Sigmoid colon (tissue), 7 donors: Measurements from ENCODE around the gene CTRB1. TPM values are rescaled to one million over a fixed set of nuclear protein-coding genes. Genes with fewer than 3 reads are reported as not detected.
"Not testable (repeated sequence)": the region's sequence is repeated elsewhere in the genome, so short reads cannot be mapped to it uniquely, and the experiment has no call there.

ENCODE experiments used
- DNase-seq: peaks from one replicate; pipeline ENCODE4 v3.0.0-alpha.2; 2019
- H3K27ac ChIP-seq, 4 donors: fragments of 200-600 bp; sonication (generic); one replicate each; pipeline ENCODE4 v1.5.1; 2016 to 2019; ENCODE audit warnings: mild to moderate bottlenecking in 1 of 4
- H3K27me3 ChIP-seq, 3 donors: fragments of 200-600 bp; sonication (generic); one replicate each; pipeline ENCODE4 v1.5.1; 2019; ENCODE audit warnings: mild to moderate bottlenecking in 1 of 3
- H3K36me3 ChIP-seq, 4 donors: fragments of 200-600 bp; sonication (generic); one replicate each; pipeline ENCODE4 v1.5.1; 2016 to 2019
- H3K4me1 ChIP-seq, 4 donors: fragments of 200-600 bp; sonication (generic); one replicate each; pipeline ENCODE4 v1.5.1; 2017 to 2019
- H3K4me3 ChIP-seq, 4 donors: fragments of 200-600 bp; sonication (generic); one replicate each; pipeline ENCODE4 v1.5.1; 2017 to 2019; ENCODE audit warnings: mild to moderate bottlenecking in 2 of 4, moderate library complexity in 1 of 4
- H3K9me3 ChIP-seq, 4 donors: fragments of 200-600 bp in 3 of 4; sonication (generic) in 3 of 4; one replicate each; pipeline versions ENCODE4 v1.5.1 to v1.6.1; 2013 to 2019
- EP300 ChIP-seq, 4 donors: sonication (generic); formaldehyde crosslinking; IDR thresholded peaks; one replicate each; pipeline ENCODE4 v1.6.1; 2017; ENCODE audit warnings: antibody characterized with exemption in 4 of 4
- POLR2A ChIP-seq, 2 donors: fragments of 450-650 bp; IDR thresholded peaks; one replicate each; pipeline ENCODE4 v1.6.1; 2016; ENCODE audit warnings: antibody characterized with exemption in 2 of 2, mild to moderate bottlenecking in 2 of 2, moderate library complexity in 2 of 2
- POLR2AphosphoS5 ChIP-seq, 4 donors: sonication (generic); formaldehyde crosslinking; IDR thresholded peaks; one replicate each; pipeline ENCODE4 v1.6.1; 2017; ENCODE audit warnings: antibody characterized with exemption in 4 of 4
- WGBS, 2 donors: extraction: QIAGEN DNeasy Blood & Tissue Kit; methylation state at CpG; one replicate each; pipeline ENCODE4 v1.1.7; 2013; 5-methylcytosine and 5-hydroxymethylcytosine counted together
- intact Hi-C: fragments of 100-400 bp; cut with DNase I; formaldehyde crosslinking; loops from one replicate; pipeline ENCODE4 v1.15.1; 2023
- polyA plus RNA-seq, 3 donors: library from polyadenylated mRNA; stranded (reverse); fragments of 200-250 nt; gene quantifications; one replicate each; pipeline ENCODE4 v1.2.3, GENCODE V29; 2013
- total RNA-seq, 4 donors: library from RNA; depleted of rRNA; stranded (reverse); fragments of >200 nt; gene quantifications; one replicate each; pipeline ENCODE4 v1.1.0, GENCODE V29; 2016
- TF ChIP-seq, protein P1 (sequence below), 4 experiments: fragments of 450-650 bp in 3 of 4; fragments of 200-600 bp in 1 of 4; IDR thresholded peaks; one replicate each; pipeline ENCODE4 v1.5.1; 2016 to 2019; ENCODE audit warnings: antibody characterized with exemption in 4 of 4, mild to moderate bottlenecking in 3 of 4, moderate library complexity in 2 of 4
- donor health status: healthy with polysubstance abuse.
- donor health status: Bipolar disorder and iron deficiency.
- donor health status: healthy.

The CTRB1 gene
- total and polyA plus RNA-seq, 7 donors: 0.48 to 16.8 TPM; not detected in 5

DNA sequence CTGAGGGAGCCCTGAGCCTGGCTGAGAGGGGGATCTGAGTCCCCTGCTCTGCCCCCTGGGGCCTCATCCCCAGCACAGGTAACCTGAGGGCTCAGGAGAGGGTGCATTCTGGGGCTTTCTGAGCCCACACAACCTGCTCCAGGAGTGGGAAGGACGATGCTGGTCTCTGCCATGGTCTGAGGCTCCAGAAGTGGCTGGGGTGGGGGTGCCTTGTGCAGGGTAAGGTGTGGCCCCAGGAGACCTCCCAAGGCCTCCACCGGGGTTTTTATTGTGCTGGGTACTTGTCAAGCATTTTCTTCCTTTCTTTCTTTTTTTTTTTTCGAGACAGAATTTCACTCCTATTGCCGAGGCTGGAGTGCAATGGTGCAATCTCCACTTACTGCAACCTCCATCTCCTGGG is 300 bp downstream of the CTRB1 start:
- TF ChIP-seq POLR2A (IDR thresholded peaks at IDR 0.05) (no peak), EP300 (IDR thresholded peaks at IDR 0.05) (no peak), POLR2AphosphoS5 (IDR thresholded peaks at IDR 0.05) (no peak)
- TF ChIP-seq, protein P1, sequence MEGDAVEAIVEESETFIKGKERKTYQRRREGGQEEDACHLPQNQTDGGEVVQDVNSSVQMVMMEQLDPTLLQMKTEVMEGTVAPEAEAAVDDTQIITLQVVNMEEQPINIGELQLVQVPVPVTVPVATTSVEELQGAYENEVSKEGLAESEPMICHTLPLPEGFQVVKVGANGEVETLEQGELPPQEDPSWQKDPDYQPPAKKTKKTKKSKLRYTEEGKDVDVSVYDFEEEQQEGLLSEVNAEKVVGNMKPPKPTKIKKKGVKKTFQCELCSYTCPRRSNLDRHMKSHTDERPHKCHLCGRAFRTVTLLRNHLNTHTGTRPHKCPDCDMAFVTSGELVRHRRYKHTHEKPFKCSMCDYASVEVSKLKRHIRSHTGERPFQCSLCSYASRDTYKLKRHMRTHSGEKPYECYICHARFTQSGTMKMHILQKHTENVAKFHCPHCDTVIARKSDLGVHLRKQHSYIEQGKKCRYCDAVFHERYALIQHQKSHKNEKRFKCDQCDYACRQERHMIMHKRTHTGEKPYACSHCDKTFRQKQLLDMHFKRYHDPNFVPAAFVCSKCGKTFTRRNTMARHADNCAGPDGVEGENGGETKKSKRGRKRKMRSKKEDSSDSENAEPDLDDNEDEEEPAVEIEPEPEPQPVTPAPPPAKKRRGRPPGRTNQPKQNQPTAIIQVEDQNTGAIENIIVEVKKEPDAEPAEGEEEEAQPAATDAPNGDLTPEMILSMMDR (IDR thresholded peaks at IDR 0.05): no peak
- 60 to 83% methylated on average over 4 of the region's 4 CpGs for WGBS, 2 donors
- peaks cover 0 to under 1% (median 0%) of the 10 kb centered on the region in 3 donors for H3K27me3 ChIP-seq
- intact Hi-C loops: no loop called here
- no peak overlapping the region for H3K27ac ChIP-seq
- H3K36me3 ChIP-seq: no peaks in the 10 kb centered on the region
- H3K4me1 ChIP-seq: no peaks in the 10 kb centered on the region
- H3K9me3 ChIP-seq: no peaks in the 10 kb centered on the region
- no peak overlapping the region for H3K4me3 ChIP-seq
- no peak for DNase-seq

DNA sequence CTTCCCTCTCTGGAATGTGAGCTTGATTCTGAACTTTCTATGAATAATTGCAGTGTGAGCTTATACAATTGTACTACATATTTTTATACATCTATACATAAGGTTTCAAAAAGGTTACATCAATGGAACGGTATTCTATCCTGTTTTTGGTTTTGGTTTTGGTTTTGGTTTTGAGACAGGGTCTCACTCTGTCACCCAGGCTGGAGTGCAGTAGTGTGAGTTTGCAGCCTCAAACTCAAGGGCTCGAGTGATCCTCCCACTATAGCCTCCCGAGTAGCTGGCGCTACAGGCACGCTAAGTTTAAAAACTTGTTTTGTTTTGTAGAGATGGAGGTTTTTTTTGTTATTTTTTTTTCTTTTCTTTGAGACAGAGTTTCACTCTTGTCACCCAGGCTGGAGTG is 1.1 kb downstream of the CTRB1 start:
- no peak for DNase-seq
- no peaks in the 10 kb centered on the region for H3K4me1 ChIP-seq
- H3K4me3 ChIP-seq: no peak overlapping the region
- TF ChIP-seq, protein P1 (IDR thresholded peaks at IDR 0.05): no peak
- TF ChIP-seq EP300 (IDR thresholded peaks at IDR 0.05) (no peak), POLR2AphosphoS5 (IDR thresholded peaks at IDR 0.05) (no peak), POLR2A (IDR thresholded peaks at IDR 0.05) (no peak)
- intact Hi-C loops: no loop called here
- H3K27ac ChIP-seq: no peak overlapping the region
- WGBS, 2 donors: 60 to 73% methylated on average over 5 of the region's 5 CpGs
- no peaks in the 10 kb centered on the region for H3K36me3 ChIP-seq
- peaks cover 0 to 8% (median 6%) of the 10 kb centered on the region in 3 donors for H3K27me3 ChIP-seq
- no peaks in the 10 kb centered on the region for H3K9me3 ChIP-seq

DNA sequence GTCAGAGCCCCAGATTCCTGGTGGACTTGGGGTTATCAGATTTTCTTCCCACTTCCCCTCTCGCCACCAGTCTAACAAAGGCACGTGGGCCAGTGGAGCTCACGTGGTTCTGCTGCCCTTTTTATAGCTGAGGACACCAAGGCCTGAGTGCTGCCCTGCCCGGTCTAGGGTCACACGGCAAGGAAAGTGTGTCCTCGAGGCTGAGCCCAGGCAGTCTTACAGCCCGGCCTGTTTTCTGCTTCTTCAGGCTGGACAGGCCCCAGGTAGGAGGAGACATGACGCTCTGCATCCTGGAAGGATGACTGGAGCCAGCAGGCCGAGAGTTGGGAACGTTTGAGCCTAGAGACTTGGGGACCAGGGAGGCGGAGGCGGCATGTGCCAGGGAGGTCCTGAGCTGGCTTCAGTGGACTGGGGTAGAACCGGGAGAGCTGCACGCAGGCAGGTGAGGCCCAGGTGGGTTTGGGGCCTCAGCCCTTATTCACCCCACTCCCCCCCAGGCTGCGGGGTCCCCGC is 3.5 kb downstream of the CTRB1 start:
- Histone ChIP-seq H3K4me3 (no peak overlapping the region), H3K27ac (no peak overlapping the region), H3K36me3 (no peaks in the 10 kb centered on the region), H3K4me1 (no peaks in the 10 kb centered on the region), H3K9me3 (no peaks in the 10 kb centered on the region), H3K27me3 (peaks cover 0 to 12% (median 9%) of the 10 kb centered on the region in 3 donors)
- TF ChIP-seq, protein P1 (IDR thresholded peaks at IDR 0.05): no peak
- TF ChIP-seq POLR2A (IDR thresholded peaks at IDR 0.05) (no peak), POLR2AphosphoS5 (IDR thresholded peaks at IDR 0.05) (no peak), EP300 (IDR thresholded peaks at IDR 0.05) (no peak)
- intact Hi-C loops: no loop called here
- DNase-seq: no peak
- 84 to 85% methylated on average over 16 of the region's 16 CpGs for WGBS, 2 donors

DNA sequence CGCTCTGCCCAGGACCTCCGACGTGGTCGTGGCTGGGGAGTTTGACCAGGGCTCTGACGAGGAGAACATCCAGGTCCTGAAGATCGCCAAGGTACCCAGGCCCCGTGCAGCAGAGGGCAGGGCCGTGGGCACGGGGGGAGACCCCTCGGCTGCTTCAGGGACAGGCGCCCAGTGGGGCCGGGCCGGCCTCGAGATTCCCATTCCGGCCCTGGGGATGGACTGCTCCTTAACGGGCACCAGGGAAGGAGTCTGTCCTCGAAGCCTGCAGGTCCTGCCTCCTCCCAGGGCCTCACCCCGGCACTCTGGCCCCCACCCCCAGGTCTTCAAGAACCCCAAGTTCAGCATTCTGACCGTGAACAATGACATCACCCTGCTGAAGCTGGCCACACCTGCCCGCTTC is 4.3 kb downstream of the CTRB1 start:
- H3K27ac ChIP-seq, H3K36me3 ChIP-seq, H3K4me3 ChIP-seq, H3K4me1 ChIP-seq, H3K9me3 ChIP-seq, intact Hi-C loops, DNase-seq: not testable (repeated sequence)
- 81 to 88% methylated on average over 10 of the region's 20 CpGs for WGBS, 2 donors
- peaks cover 0 to 12% (median 9%) of the 10 kb centered on the region in 3 donors for H3K27me3 ChIP-seq

DNA sequence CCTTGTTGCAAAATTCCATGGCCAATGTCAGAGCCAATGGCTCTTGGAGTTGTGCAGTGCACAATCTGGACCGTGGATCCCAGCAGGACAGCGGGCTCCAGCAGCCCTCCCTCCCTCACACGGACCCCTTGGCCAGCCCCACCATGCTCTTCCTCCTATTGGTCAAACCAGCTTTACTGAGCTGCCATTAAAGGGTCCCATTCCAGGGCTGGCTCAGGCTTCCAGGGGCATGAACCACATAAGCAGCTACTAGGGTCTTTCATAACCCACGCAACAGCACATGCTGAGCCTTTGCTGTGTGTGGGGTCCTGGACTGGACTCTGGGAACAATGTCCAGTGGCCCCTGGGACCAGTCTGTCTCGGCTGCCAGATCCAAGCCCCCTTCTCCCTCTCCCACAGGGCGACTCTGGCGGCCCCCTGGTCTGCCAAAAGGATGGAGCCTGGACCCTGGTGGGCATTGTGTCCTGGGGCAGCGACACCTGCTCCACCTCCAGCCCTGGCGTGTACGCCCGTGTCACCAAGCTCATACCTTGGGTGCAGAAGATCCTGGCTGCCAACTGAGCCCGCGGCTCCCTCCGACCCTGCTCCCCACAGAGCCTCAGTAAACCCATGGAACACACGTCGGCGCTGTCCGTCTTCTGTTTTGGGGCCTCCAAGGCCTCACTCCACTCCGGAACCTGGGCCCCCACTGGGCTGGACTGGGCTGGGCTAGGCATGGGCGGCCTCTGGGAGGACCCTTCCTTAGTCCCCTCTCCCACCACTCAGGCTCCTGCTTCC is 5.7 kb downstream of the CTRB1 start:
- Histone ChIP-seq H3K4me1 (no peaks in the 10 kb centered on the region), H3K27me3 (peaks cover 0 to 12% (median 9%) of the 10 kb centered on the region in 3 donors), H3K27ac (no peak overlapping the region), H3K9me3 (no peaks in the 10 kb centered on the region), H3K4me3 (no peak overlapping the region), H3K36me3 (peaks cover 5 to 21% (median 12%) of the 10 kb centered on the region in 4 donors)
- DNase-seq: no peak
- 67 to 79% methylated on average over 20 of the region's 20 CpGs for WGBS, 2 donors
- intact Hi-C loops: loop anchor here (2.0 kb wide), 1 partner anchor 18 kb away; the partner anchor contains the start of gene CTRB2
- TF ChIP-seq POLR2AphosphoS5 (IDR thresholded peaks at IDR 0.05): no peak
- TF ChIP-seq, protein P1 (IDR thresholded peaks at IDR 0.05): no peak
- no peak for TF ChIP-seq EP300 (IDR thresholded peaks at IDR 0.05)
- TF ChIP-seq POLR2A (IDR thresholded peaks at IDR 0.05): no peak
